SK-N-SH (cell line): Measurements from ENCODE around the gene EVL. TPM values are rescaled to one million over a fixed set of nuclear protein-coding genes. Genes with fewer than 3 reads are reported as not detected.

Experiments used
- CTCF ChIA-PET: fragments of 300-600, 350-600 bp; formaldehyde crosslinking; extraction: SDS; loops from one replicate; lab custom pipeline; 2021; lab: Yijun Ruan, JAX
- POLR2A ChIA-PET: fragments of 350-600 bp; sonication (Branson Sonifier 250); formaldehyde crosslinking; extraction: SDS; loops from one replicate; lab custom pipeline; 2020; ENCODE audit warnings: antibody characterized with exemption, inconsistent platforms; lab: Yijun Ruan, JAX
- DNase-seq: peaks from one replicate; pipeline ENCODE4 v3.0.0; 2012
- H2AFZ ChIP-seq: fragments of 200-600 bp; sonication (generic); 2 replicates; pipeline ENCODE4 v1.8.1; 2016; ENCODE audit warnings: antibody characterized with exemption, mild to moderate bottlenecking, low read depth
- H3F3A ChIP-seq: fragments of 200-600 bp; sonication (generic); replicated peaks from 2 replicates; pipeline ENCODE3; 2016; ENCODE audit warnings: antibody characterized with exemption, mild to moderate bottlenecking; ENCODE audit not compliant: insufficient read depth
- H3K27ac ChIP-seq, 2 experiments: fragments of 200-500 bp in 1 of 2; fragments of 200-600 bp in 1 of 2; sonication (Bioruptor generic) in 1 of 2; sonication (generic), shearing (Covaris generic) in 1 of 2; 2 replicates each; pipeline versions ENCODE4 v1.5.1 to v1.6.1; 2014 to 2016; ENCODE audit warnings: low read depth in 2 of 2, inconsistent platforms in 1 of 2, low read length in 1 of 2, mild to moderate bottlenecking in 1 of 2, mixed read lengths in 1 of 2
- H3K27me3 ChIP-seq: fragments of 200-600 bp; sonication (generic), shearing (Covaris generic); 2 replicates; pipeline ENCODE4 v1.6.1; 2016; ENCODE audit warnings: mixed run types; ENCODE audit not compliant: insufficient read depth
- H3K36me3 ChIP-seq, 2 experiments: fragments of 200-500 bp in 1 of 2; fragments of 200-600 bp in 1 of 2; sonication (Bioruptor generic) in 1 of 2; sonication (generic) in 1 of 2; replicated peaks in 1 of 2; 2 replicates each; pipeline versions ENCODE3 to v1.5.1; 2014 to 2016; ENCODE audit warnings: low read length in 1 of 2, mild to moderate bottlenecking in 1 of 2; ENCODE audit not compliant: insufficient read depth in 2 of 2, control insufficient read depth in 1 of 2
- H3K4me1 ChIP-seq, 2 experiments: fragments of 200-500 bp in 1 of 2; fragments of 200-600 bp in 1 of 2; sonication (Bioruptor generic) in 1 of 2; sonication (generic), shearing (Covaris generic) in 1 of 2; 2 replicates each; pipeline versions ENCODE4 v1.5.1 to v1.6.1; 2014 to 2016; ENCODE audit warnings: low read depth in 1 of 2, low read length in 1 of 2, mixed run types in 1 of 2; ENCODE audit not compliant: insufficient read depth in 2 of 2, control insufficient read depth in 1 of 2
- H3K4me2 ChIP-seq: fragments of 200-600 bp; sonication (generic), shearing (Covaris generic); 2 replicates; pipeline ENCODE4 v1.6.1; 2017; ENCODE audit warnings: mixed run types
- H3K4me3 ChIP-seq, 2 experiments: fragments of 200-500 bp in 1 of 2; fragments of 200-600 bp in 1 of 2; sonication (Bioruptor generic) in 1 of 2; sonication (generic), shearing (Covaris generic) in 1 of 2; 2 replicates each; pipeline versions ENCODE4 v1.5.1 to v1.8.1; 2014 to 2016; ENCODE audit warnings: low read depth in 2 of 2, inconsistent platforms in 1 of 2, low read length in 1 of 2, mild to moderate bottlenecking in 1 of 2, mixed read lengths in 1 of 2, moderate library complexity in 1 of 2
- H3K79me2 ChIP-seq: fragments of 200-600 bp; sonication (generic); 2 replicates; pipeline ENCODE4 v1.8.1; 2017; ENCODE audit warnings: mild to moderate bottlenecking; ENCODE audit not compliant: insufficient read depth
- H3K9ac ChIP-seq: fragments of 200-600 bp; sonication (generic); 2 replicates; pipeline ENCODE4 v1.6.1; 2017; ENCODE audit warnings: mixed run types
- H3K9me2 ChIP-seq: fragments of 200-600 bp; sonication (generic); 2 replicates; pipeline ENCODE4 v1.6.1; 2017; ENCODE audit warnings: mixed run types
- H3K9me3 ChIP-seq: fragments of 200-600 bp; sonication (generic); 2 replicates; pipeline ENCODE4 v1.6.1; 2017; ENCODE audit warnings: mixed run types, mild to moderate bottlenecking, moderate library complexity
- H4K20me1 ChIP-seq: fragments of 200-600 bp; sonication (generic); 2 replicates; pipeline ENCODE4 v1.6.1; 2017; ENCODE audit warnings: mild to moderate bottlenecking, mixed run types; ENCODE audit not compliant: insufficient read depth
- CHD2 ChIP-seq: fragments of 150-350 bp; IDR thresholded peaks from 2 replicates; pipeline ENCODE4 v1.6.1; 2018; ENCODE audit warnings: low read length; ENCODE audit not compliant: partially characterized antibody
- ELF1 ChIP-seq: IDR thresholded peaks from 2 replicates; pipeline ENCODE4 v1.4.0; 2012
- EP300 ChIP-seq, 2 experiments: IDR thresholded peaks; 2 replicates each; pipeline versions ENCODE4 v1.4.0 to v1.6.1; 2012; ENCODE audit warnings: borderline replicate concordance in 1 of 2, low read depth in 1 of 2, low read length in 1 of 2
- FOSL2 ChIP-seq: IDR thresholded peaks from 2 replicates; pipeline ENCODE4 v1.4.0; 2012; ENCODE audit warnings: low read depth, mild to moderate bottlenecking, moderate library complexity, borderline replicate concordance
- FOXM1 ChIP-seq: IDR thresholded peaks from 2 replicates; pipeline ENCODE4 v1.4.0; 2012; ENCODE audit warnings: low read depth, mild to moderate bottlenecking
- GABPA ChIP-seq: IDR thresholded peaks from 2 replicates; pipeline ENCODE4 v1.4.0; 2012; ENCODE audit warnings: low read depth, mild to moderate bottlenecking
- MEF2A ChIP-seq: IDR thresholded peaks from 2 replicates; pipeline ENCODE4 v1.4.0; 2012; ENCODE audit warnings: low read depth, borderline replicate concordance
- MXI1 ChIP-seq: IDR thresholded peaks from 2 replicates; pipeline ENCODE4 v1.6.1; 2012; ENCODE audit warnings: mild to moderate bottlenecking, low read depth, low read length, improper control_type of control experiment
- NFIC ChIP-seq: IDR thresholded peaks from 2 replicates; pipeline ENCODE4 v1.4.0; 2012; ENCODE audit warnings: borderline replicate concordance
- RCOR1 ChIP-seq: fragments of 150-350 bp; IDR thresholded peaks from 2 replicates; pipeline ENCODE4 v1.6.1; 2017; ENCODE audit warnings: antibody characterized with exemption, low read length
- RFX5 ChIP-seq: IDR thresholded peaks from 2 replicates; pipeline ENCODE4 v1.6.1; 2012; ENCODE audit warnings: mild to moderate bottlenecking, improper control_type of control experiment, low read length
- RXRA ChIP-seq: IDR thresholded peaks from 2 replicates; pipeline ENCODE4 v1.4.0; 2012; ENCODE audit warnings: low read depth, mild to moderate bottlenecking, borderline replicate concordance
- SIN3A ChIP-seq: IDR thresholded peaks from 2 replicates; pipeline ENCODE4 v1.6.1; 2012; ENCODE audit warnings: low read depth, mild to moderate bottlenecking, low read length, moderate library complexity, borderline replicate concordance
- TEAD4 ChIP-seq: IDR thresholded peaks from 2 replicates; pipeline ENCODE4 v1.4.0; 2012; ENCODE audit warnings: mild to moderate bottlenecking, borderline replicate concordance; ENCODE audit not compliant: insufficient read depth
- YY1 ChIP-seq: IDR thresholded peaks from 2 replicates; pipeline ENCODE4 v1.4.0; 2012; ENCODE audit warnings: low read depth, mild to moderate bottlenecking
- WGBS: methylation state at CpG from one replicate; pipeline ENCODE4 v1.1.6; 2017; ENCODE audit warnings: low lambda C conversion rate; 5-methylcytosine and 5-hydroxymethylcytosine counted together
- polyA plus RNA-seq, 3 experiments: library from polyadenylated mRNA; depleted of rRNA; stranded (reverse); fragments of >200 nt; gene quantifications; 2 replicates each; pipeline ENCODE4 v1.2.3, GENCODE V29; 2012
- TF ChIP-seq, protein P1 (sequence below): IDR thresholded peaks from 2 replicates; pipeline ENCODE4 v1.4.0; 2012; ENCODE audit warnings: low read depth, borderline replicate concordance
- TF ChIP-seq, protein P2 (sequence below): IDR thresholded peaks from 2 replicates; pipeline ENCODE4 v1.6.1; 2012; ENCODE audit warnings: mild to moderate bottlenecking, low read depth, low read length, moderate library complexity
- TF ChIP-seq, protein P3 (sequence below): IDR thresholded peaks from 2 replicates; pipeline ENCODE4 v1.4.0; 2012; ENCODE audit warnings: low read depth, borderline replicate concordance
- TF ChIP-seq, protein P4 (sequence below): IDR thresholded peaks from 2 replicates; pipeline ENCODE4; 2012
- TF ChIP-seq, protein P5 (sequence below): fragments of 150-350 bp; IDR thresholded peaks from 2 replicates; pipeline ENCODE4 v1.6.1; 2016; ENCODE audit warnings: mild to moderate bottlenecking, low read depth, low read length

EVL gene
- polyA plus RNA-seq, 1 of the 3 experiments (the other 2 are of a cell fraction) = 36.5 TPM

DNA sequence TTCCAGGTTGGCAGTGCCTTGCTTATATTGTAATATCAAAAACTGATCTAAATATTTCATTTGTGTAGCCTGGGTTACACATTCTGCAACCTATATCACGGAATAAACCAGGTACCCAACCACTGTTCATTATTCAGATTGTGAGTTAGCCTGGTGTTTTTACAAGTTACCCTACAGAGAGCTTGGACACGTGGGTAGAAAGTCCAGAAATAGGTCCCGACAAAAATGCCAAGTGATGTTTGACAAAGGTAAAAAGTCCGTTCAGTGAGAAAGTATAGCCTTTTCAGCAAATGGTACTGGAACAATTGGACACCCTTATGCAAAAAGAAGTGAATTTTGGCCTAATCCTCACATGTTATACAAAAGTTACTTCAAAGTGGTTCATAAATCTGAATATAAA lies 17.6 kb upstream of the EVL start:
- Histone ChIP-seq H3K27me3 (no peaks in the 10 kb centered on the region), H2AFZ (no peak overlapping the region), H3K9ac (no peak overlapping the region), H3K4me3 (no peak overlapping the region), H3K27ac (no peak overlapping the region), H3K4me2 (no peak overlapping the region), H3K9me3 (no peaks in the 10 kb centered on the region), H3K4me1 (peaks cover 15 to 21% of the 10 kb centered on the region in 2 experiments), H3K9me2 (no peaks in the 10 kb centered on the region)
- no peak for DNase-seq
- 97% methylated on average over 4 of the region's 4 CpGs for WGBS
- no peak for TF ChIP-seq GABPA
- no peak for TF ChIP-seq NFIC
- TF ChIP-seq CHD2 = no peak
- TF ChIP-seq YY1 = no peak
- no peak for TF ChIP-seq ELF1
- TF ChIP-seq, protein P1, sequence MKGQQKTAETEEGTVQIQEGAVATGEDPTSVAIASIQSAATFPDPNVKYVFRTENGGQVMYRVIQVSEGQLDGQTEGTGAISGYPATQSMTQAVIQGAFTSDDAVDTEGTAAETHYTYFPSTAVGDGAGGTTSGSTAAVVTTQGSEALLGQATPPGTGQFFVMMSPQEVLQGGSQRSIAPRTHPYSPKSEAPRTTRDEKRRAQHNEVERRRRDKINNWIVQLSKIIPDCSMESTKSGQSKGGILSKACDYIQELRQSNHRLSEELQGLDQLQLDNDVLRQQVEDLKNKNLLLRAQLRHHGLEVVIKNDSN = no peak
- TF ChIP-seq, protein P2, sequence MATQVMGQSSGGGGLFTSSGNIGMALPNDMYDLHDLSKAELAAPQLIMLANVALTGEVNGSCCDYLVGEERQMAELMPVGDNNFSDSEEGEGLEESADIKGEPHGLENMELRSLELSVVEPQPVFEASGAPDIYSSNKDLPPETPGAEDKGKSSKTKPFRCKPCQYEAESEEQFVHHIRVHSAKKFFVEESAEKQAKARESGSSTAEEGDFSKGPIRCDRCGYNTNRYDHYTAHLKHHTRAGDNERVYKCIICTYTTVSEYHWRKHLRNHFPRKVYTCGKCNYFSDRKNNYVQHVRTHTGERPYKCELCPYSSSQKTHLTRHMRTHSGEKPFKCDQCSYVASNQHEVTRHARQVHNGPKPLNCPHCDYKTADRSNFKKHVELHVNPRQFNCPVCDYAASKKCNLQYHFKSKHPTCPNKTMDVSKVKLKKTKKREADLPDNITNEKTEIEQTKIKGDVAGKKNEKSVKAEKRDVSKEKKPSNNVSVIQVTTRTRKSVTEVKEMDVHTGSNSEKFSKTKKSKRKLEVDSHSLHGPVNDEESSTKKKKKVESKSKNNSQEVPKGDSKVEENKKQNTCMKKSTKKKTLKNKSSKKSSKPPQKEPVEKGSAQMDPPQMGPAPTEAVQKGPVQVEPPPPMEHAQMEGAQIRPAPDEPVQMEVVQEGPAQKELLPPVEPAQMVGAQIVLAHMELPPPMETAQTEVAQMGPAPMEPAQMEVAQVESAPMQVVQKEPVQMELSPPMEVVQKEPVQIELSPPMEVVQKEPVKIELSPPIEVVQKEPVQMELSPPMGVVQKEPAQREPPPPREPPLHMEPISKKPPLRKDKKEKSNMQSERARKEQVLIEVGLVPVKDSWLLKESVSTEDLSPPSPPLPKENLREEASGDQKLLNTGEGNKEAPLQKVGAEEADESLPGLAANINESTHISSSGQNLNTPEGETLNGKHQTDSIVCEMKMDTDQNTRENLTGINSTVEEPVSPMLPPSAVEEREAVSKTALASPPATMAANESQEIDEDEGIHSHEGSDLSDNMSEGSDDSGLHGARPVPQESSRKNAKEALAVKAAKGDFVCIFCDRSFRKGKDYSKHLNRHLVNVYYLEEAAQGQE = no peak
- TF ChIP-seq MXI1 = no peak
- TF ChIP-seq, protein P3, sequence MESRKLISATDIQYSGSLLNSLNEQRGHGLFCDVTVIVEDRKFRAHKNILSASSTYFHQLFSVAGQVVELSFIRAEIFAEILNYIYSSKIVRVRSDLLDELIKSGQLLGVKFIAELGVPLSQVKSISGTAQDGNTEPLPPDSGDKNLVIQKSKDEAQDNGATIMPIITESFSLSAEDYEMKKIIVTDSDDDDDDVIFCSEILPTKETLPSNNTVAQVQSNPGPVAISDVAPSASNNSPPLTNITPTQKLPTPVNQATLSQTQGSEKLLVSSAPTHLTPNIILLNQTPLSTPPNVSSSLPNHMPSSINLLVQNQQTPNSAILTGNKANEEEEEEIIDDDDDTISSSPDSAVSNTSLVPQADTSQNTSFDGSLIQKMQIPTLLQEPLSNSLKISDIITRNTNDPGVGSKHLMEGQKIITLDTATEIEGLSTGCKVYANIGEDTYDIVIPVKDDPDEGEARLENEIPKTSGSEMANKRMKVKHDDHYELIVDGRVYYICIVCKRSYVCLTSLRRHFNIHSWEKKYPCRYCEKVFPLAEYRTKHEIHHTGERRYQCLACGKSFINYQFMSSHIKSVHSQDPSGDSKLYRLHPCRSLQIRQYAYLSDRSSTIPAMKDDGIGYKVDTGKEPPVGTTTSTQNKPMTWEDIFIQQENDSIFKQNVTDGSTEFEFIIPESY = no peak
- TF ChIP-seq RCOR1 = no peak
- TF ChIP-seq RXRA = no peak
- TF ChIP-seq, protein P4, sequence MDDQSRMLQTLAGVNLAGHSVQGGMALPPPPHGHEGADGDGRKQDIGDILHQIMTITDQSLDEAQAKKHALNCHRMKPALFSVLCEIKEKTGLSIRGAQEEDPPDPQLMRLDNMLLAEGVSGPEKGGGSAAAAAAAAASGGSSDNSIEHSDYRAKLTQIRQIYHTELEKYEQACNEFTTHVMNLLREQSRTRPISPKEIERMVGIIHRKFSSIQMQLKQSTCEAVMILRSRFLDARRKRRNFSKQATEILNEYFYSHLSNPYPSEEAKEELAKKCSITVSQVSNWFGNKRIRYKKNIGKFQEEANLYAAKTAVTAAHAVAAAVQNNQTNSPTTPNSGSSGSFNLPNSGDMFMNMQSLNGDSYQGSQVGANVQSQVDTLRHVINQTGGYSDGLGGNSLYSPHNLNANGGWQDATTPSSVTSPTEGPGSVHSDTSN = no peak
- TF ChIP-seq EP300 (IDR thresholded peaks at IDR 0.05; ENCODE audit: borderline replicate concordance in 1 of 2, low read depth in 1 of 2, low read length in 1 of 2) = no peak
- TF ChIP-seq FOSL2 = no peak
- no peak for TF ChIP-seq SIN3A
- TF ChIP-seq MEF2A = no peak
- TF ChIP-seq RFX5 = no peak
- no peak for TF ChIP-seq TEAD4
- no peak for TF ChIP-seq FOXM1
- TF ChIP-seq, protein P5, sequence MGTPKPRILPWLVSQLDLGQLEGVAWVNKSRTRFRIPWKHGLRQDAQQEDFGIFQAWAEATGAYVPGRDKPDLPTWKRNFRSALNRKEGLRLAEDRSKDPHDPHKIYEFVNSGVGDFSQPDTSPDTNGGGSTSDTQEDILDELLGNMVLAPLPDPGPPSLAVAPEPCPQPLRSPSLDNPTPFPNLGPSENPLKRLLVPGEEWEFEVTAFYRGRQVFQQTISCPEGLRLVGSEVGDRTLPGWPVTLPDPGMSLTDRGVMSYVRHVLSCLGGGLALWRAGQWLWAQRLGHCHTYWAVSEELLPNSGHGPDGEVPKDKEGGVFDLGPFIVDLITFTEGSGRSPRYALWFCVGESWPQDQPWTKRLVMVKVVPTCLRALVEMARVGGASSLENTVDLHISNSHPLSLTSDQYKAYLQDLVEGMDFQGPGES = no peak
- TF ChIP-seq, all 33 proteins: peak for 0
- Histone ChIP-seq H3F3A (peaks cover 16% of the 10 kb centered on the region), H3K36me3 (no peaks in the 10 kb centered on the region), H3K79me2 (peaks cover 7% of the 10 kb centered on the region; the same call in 1 of the 2 replicates), H4K20me1 (no peaks in the 10 kb centered on the region)
- CTCF ChIA-PET = interaction anchor here (1.7 kb wide), 1 partner anchor 60 kb away, joined by 6 read pairs; no protein-coding TSS in a partner anchor
- POLR2A ChIA-PET = no interaction called here
